GM23338 (cell line): ENCODE data around the gene ZNF787. TPM values are rescaled to one million over a fixed set of nuclear protein-coding genes. Genes with fewer than 3 reads are reported as not detected.

Experiments
- ATAC-seq: fragments of 200-7000 bp; cut with Tn5 transposase; 3 replicates; pipeline ENCODE4 v1.9.1; 2020
- DNase-seq: peaks from one replicate; pipeline ENCODE4 v3.0.0-alpha.2; 2015; ENCODE audit warnings: low spot score
- H2AFZ ChIP-seq: fragments of 200-600 bp; sonication (generic); 2 replicates; pipeline ENCODE4 v1.8.0; 2016; ENCODE audit warnings: antibody characterized with exemption, mild to moderate bottlenecking, moderate library complexity
- H3F3A ChIP-seq: fragments of 200-600 bp; sonication (generic); replicated peaks from 2 replicates; pipeline ENCODE4 v1.8.0; 2017; ENCODE audit warnings: antibody characterized with exemption, mixed run types, low read depth
- H3K27ac ChIP-seq: fragments of 200-600 bp; sonication (generic); 2 replicates; pipeline ENCODE4 v1.6.1; 2016; ENCODE audit warnings: low read depth
- H3K27me3 ChIP-seq: fragments of 200-600 bp; sonication (generic); 2 replicates; pipeline ENCODE4 v1.8.0; 2016; ENCODE audit warnings: mild to moderate bottlenecking, mixed run types, moderate library complexity; ENCODE audit not compliant: insufficient read depth
- H3K36me3 ChIP-seq: fragments of 200-600 bp; sonication (generic); 2 replicates; pipeline ENCODE4 v1.8.0; 2016; ENCODE audit warnings: mild to moderate bottlenecking; ENCODE audit not compliant: insufficient read depth
- H3K4me1 ChIP-seq: fragments of 200-600 bp; sonication (generic); 2 replicates; pipeline ENCODE4 v1.8.0; 2016; ENCODE audit warnings: mild to moderate bottlenecking, moderate library complexity; ENCODE audit not compliant: insufficient read depth
- H3K4me2 ChIP-seq: fragments of 200-600 bp; sonication (generic); 2 replicates; pipeline ENCODE4 v1.7.1; 2017; ENCODE audit warnings: mixed run types
- H3K4me3 ChIP-seq: fragments of 200-600 bp; sonication (generic); 2 replicates; pipeline ENCODE4 v1.6.1; 2016; ENCODE audit warnings: mixed run types
- H3K79me2 ChIP-seq: fragments of 200-600 bp; sonication (generic); replicated peaks from 2 replicates; pipeline ENCODE4 v1.8.0; 2017; ENCODE audit warnings: mild to moderate bottlenecking; ENCODE audit not compliant: insufficient read depth
- H3K9me2 ChIP-seq: fragments of 200-600 bp; sonication (generic); 2 replicates; pipeline ENCODE4 v1.8.0; 2017; ENCODE audit not compliant: insufficient read depth
- H4K20me1 ChIP-seq: fragments of 200-600 bp; sonication (generic); replicated peaks from 2 replicates; pipeline ENCODE4 v1.8.0; 2017; ENCODE audit warnings: mild to moderate bottlenecking; ENCODE audit not compliant: insufficient read depth
- H3K27ac Mint-ChIP-seq: 2 replicates; pipeline ENCODE4 v1.8.0; 2020; ENCODE audit warnings: inconsistent platforms, mild to moderate bottlenecking, moderate library complexity, mixed read lengths
- H3K27me3 Mint-ChIP-seq: 3 replicates; pipeline ENCODE4 v1.8.0; 2022; ENCODE audit warnings: low read depth, mild to moderate bottlenecking, moderate library complexity, mixed read lengths, inconsistent platforms; ENCODE audit not compliant: insufficient read depth, poor library complexity
- H3K36me3 Mint-ChIP-seq: 3 replicates; pipeline ENCODE4 v1.8.0; 2021; ENCODE audit warnings: low read depth, mild to moderate bottlenecking, inconsistent platforms, moderate library complexity, mixed read lengths
- H3K4me1 Mint-ChIP-seq: 3 replicates; pipeline ENCODE4 v1.8.0; 2020; ENCODE audit warnings: mild to moderate bottlenecking, inconsistent platforms, mixed read lengths
- H3K4me3 Mint-ChIP-seq: 3 replicates; pipeline ENCODE4 v1.8.0; 2021; ENCODE audit warnings: moderate library complexity, mild to moderate bottlenecking, inconsistent platforms, mixed read lengths
- H3K9me3 Mint-ChIP-seq: 3 replicates; pipeline ENCODE4 v1.8.0; 2020; ENCODE audit warnings: moderate library complexity, mild to moderate bottlenecking, inconsistent platforms, mixed read lengths
- EZH2 ChIP-seq: fragments of 200-600 bp; sonication (generic); IDR thresholded peaks from one replicate; pipeline ENCODE4 v1.8.0; 2017; ENCODE audit warnings: antibody characterized with exemption, mild to moderate bottlenecking, low read depth; ENCODE audit not compliant: unreplicated experiment
- EZH2phosphoT487 ChIP-seq: fragments of 200-600 bp; sonication (generic); IDR thresholded peaks from one replicate; pipeline ENCODE4 v1.8.1; 2018; ENCODE audit warnings: antibody characterized with exemption; ENCODE audit not compliant: unreplicated experiment
- JUNB ChIP-seq: IDR thresholded peaks from one replicate; pipeline ENCODE4 v1.6.1; 2016; ENCODE audit warnings: antibody characterized with exemption; ENCODE audit not compliant: unreplicated experiment
- NANOG ChIP-seq: IDR thresholded peaks from 2 replicates; pipeline ENCODE4 v1.6.1; 2016; ENCODE audit warnings: antibody characterized with exemption, borderline replicate concordance
- REST ChIP-seq: IDR thresholded peaks from one replicate; pipeline ENCODE4 v1.6.1; 2018; ENCODE audit warnings: antibody characterized with exemption; ENCODE audit not compliant: unreplicated experiment
- STAT1 ChIP-seq: IDR thresholded peaks from one replicate; pipeline ENCODE4 v1.6.1; 2016; ENCODE audit warnings: antibody characterized with exemption; ENCODE audit not compliant: unreplicated experiment
- ZNF114 ChIP-seq: fragments of 250-450 bp; sonication (Bioruptor Pico); IDR thresholded peaks from 2 replicates; pipeline ENCODE4 v1.5.0; 2020; ENCODE audit warnings: mild to moderate bottlenecking, moderate library complexity
- ZNF331 ChIP-seq: fragments of 250-450 bp; sonication (Bioruptor Pico); IDR thresholded peaks from 2 replicates; pipeline ENCODE4 v1.5.0; 2020; ENCODE audit warnings: low read depth, mild to moderate bottlenecking, moderate library complexity
- polyA plus RNA-seq: library from polyadenylated mRNA; unstranded; fragments of >200 nt; fragmentation: Nextera tagmentation; extraction: Ambion mirVana; gene quantifications from 2 replicates; pipeline ENCODE4 v1.2.1, GENCODE V29; 2016
- total RNA-seq: library from RNA; depleted of rRNA; stranded (reverse); fragments of >200 nt; shearing (Covaris generic); gene quantifications from 2 replicates; pipeline ENCODE4 v1.2.3, GENCODE V29; 2014
- TF ChIP-seq, protein P1 (sequence below): IDR thresholded peaks from 2 replicates; pipeline ENCODE4 v1.6.1; 2016; ENCODE audit warnings: antibody characterized with exemption
- TF ChIP-seq, protein P2 (sequence below), 2 experiments: fragments of 200-600 bp in 1 of 2; sonication (generic) in 1 of 2; conservative IDR thresholded peaks; 2 replicates each; pipeline versions ENCODE4 v1.5.1 to v1.6.1; 2016 to 2017; ENCODE audit warnings: antibody characterized with exemption in 2 of 2, low read depth in 2 of 2, mild to moderate bottlenecking in 2 of 2, moderate library complexity in 1 of 2

The ZNF787 gene
- total and polyA plus RNA-seq, 2 experiments from 2014 or later: 12.5 to 44.6 TPM

- Histone ChIP-seq H4K20me1 (0 out of 2 replicates have a peak, but pooled peaks cover 6% of the 10 kb centered on the region), H3F3A (peaks cover 15% of the 10 kb centered on the region), H3K4me2 (peak overlapping the region; percentile 24; the same call in 1 of the 2 replicates), H3K79me2 (peaks cover 14% of the 10 kb centered on the region), H3K9me2 (0 out of 2 replicates have a peak, but pooled peaks cover 4% of the 10 kb centered on the region), H2AFZ (no peak overlapping the region), H3K27me3 (no peaks in the 10 kb centered on the region), H3K36me3 (no peaks in the 10 kb centered on the region), H3K4me1 (peaks cover 16% of the 10 kb centered on the region), H3K27ac (peak overlapping the region; percentile 87), H3K4me3 (no peak overlapping the region)
- Mint-ChIP-seq H3K4me1 (peaks cover 18% of the 10 kb centered on the region), H3K27me3 (peaks cover 5% of the 10 kb centered on the region), H3K9me3 (peaks cover 5% of the 10 kb centered on the region; the same call in 2 of the 3 replicates), H3K36me3 (peaks cover 48% of the 10 kb centered on the region), H3K27ac (peak overlapping the region; percentile 84), H3K4me3 (no peak overlapping the region; the same call in 2 of the 3 replicates)
- no peak for TF ChIP-seq STAT1
- no peak for TF ChIP-seq EZH2phosphoT487
- no peak for TF ChIP-seq EZH2
- ATAC-seq (no peak), DNase-seq (no peak)
Observed at GRCh38 chr19:56152644-56153043, 31.5 kb upstream of the ZNF787 start.

DNA sequence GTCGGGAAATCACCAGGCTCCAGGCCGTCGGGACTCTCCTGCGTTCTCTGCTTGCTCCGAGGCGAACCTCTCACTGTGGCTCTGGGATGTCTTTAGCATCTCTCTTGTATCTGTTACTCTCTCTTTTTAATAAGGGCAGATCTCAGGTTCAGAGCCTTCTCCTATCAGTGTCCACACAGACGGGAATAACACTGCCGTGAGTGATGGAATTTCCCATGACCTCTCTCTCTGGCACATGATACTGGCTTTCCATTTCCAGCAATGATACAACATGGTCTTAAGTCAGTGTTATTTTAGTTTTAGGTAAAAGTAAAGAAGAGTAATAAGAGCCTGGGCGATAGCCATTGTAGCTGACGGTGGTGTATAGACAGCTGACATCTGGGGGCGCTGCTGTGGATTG lies 29.3 kb upstream of the ZNF787 start:
- no peak overlapping the region for H3K27ac Mint-ChIP-seq
- 0 out of 2 replicates have a peak, but pooled peaks cover 4% of the 10 kb centered on the region for H3K9me2 ChIP-seq

More for the DNA sequence above, 29.3 kb upstream of the ZNF787 start:
- Histone ChIP-seq H3K4me2 (no peak overlapping the region), H4K20me1 (0 out of 2 replicates have a peak, but pooled peaks cover 4% of the 10 kb centered on the region), H3K27me3 (no peaks in the 10 kb centered on the region), H3K4me1 (peaks cover 16% of the 10 kb centered on the region), H3K79me2 (peaks cover 20% of the 10 kb centered on the region), H3F3A (peaks cover 15% of the 10 kb centered on the region), H3K36me3 (no peaks in the 10 kb centered on the region; the same call in 1 of the 2 replicates), H2AFZ (no peak overlapping the region), H3K4me3 (no peak overlapping the region), H3K27ac (no peak overlapping the region)
- Mint-ChIP-seq H3K27me3 (peaks cover 5% of the 10 kb centered on the region), H3K9me3 (peaks cover 5% of the 10 kb centered on the region; the same call in 2 of the 3 replicates), H3K4me1 (peaks cover 18% of the 10 kb centered on the region), H3K4me3 (no peak overlapping the region), H3K36me3 (peaks cover 43% of the 10 kb centered on the region)
- no peak for DNase-seq
- no peak for ATAC-seq
- TF ChIP-seq, protein P1, sequence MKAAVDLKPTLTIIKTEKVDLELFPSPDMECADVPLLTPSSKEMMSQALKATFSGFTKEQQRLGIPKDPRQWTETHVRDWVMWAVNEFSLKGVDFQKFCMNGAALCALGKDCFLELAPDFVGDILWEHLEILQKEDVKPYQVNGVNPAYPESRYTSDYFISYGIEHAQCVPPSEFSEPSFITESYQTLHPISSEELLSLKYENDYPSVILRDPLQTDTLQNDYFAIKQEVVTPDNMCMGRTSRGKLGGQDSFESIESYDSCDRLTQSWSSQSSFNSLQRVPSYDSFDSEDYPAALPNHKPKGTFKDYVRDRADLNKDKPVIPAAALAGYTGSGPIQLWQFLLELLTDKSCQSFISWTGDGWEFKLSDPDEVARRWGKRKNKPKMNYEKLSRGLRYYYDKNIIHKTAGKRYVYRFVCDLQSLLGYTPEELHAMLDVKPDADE: no peak
- TF ChIP-seq NANOG: no peak
- no peak for TF ChIP-seq ZNF114 (CRISPR knock-in tag)
- TF ChIP-seq STAT1: no peak
- TF ChIP-seq ZNF331: no peak
- TF ChIP-seq EZH2phosphoT487: no peak
- TF ChIP-seq, protein P2, sequence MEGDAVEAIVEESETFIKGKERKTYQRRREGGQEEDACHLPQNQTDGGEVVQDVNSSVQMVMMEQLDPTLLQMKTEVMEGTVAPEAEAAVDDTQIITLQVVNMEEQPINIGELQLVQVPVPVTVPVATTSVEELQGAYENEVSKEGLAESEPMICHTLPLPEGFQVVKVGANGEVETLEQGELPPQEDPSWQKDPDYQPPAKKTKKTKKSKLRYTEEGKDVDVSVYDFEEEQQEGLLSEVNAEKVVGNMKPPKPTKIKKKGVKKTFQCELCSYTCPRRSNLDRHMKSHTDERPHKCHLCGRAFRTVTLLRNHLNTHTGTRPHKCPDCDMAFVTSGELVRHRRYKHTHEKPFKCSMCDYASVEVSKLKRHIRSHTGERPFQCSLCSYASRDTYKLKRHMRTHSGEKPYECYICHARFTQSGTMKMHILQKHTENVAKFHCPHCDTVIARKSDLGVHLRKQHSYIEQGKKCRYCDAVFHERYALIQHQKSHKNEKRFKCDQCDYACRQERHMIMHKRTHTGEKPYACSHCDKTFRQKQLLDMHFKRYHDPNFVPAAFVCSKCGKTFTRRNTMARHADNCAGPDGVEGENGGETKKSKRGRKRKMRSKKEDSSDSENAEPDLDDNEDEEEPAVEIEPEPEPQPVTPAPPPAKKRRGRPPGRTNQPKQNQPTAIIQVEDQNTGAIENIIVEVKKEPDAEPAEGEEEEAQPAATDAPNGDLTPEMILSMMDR (conservative IDR thresholded peaks at IDR 0.05; ENCODE audit: low read depth in 2 of 2): no peak
- TF ChIP-seq JUNB: no peak
- TF ChIP-seq REST: no peak
- no peak for TF ChIP-seq EZH2
